Small intestine (tissue), 16 donors: ENCODE measurements around the gene IRS1. TPM values are rescaled to one million over a fixed set of nuclear protein-coding genes. Genes with fewer than 3 reads are reported as not detected.
"Not testable (repeated sequence)": the region's sequence is repeated elsewhere in the genome, so short reads cannot be mapped to it uniquely, and the experiment has no call there.

ENCODE experiments used
- DNase-seq, 2 donors: peaks; one replicate each; pipeline versions ENCODE4 v3.0.0 to v3.0.0-alpha.2; 2013
- FAIRE-seq: peaks from 2 replicates; lab custom pipeline; 2012; peaks lifted over from hg19 to GRCh38; lab: Jason Lieb, UNC
- H3K27ac ChIP-seq, 3 donors: one replicate each; pipeline ENCODE4 v1.5.1; 2013; ENCODE audit warnings: low read length in 2 of 3, mild to moderate bottlenecking in 2 of 3, control low read depth in 1 of 3, inconsistent platforms in 1 of 3, low read depth in 1 of 3, moderate library complexity in 1 of 3
- H3K27me3 ChIP-seq, 3 donors: one replicate each; pipeline ENCODE4 v1.6.1; 2013; ENCODE audit warnings: low read length in 3 of 3, inconsistent platforms in 1 of 3; ENCODE audit not compliant: control insufficient read depth in 3 of 3, insufficient read depth in 3 of 3
- H3K36me3 ChIP-seq, 3 donors: one replicate each; pipeline ENCODE4 v1.6.1; 2013; ENCODE audit warnings: low read length in 3 of 3, inconsistent platforms in 1 of 3, low read depth in 1 of 3, mild to moderate bottlenecking in 1 of 3, moderate library complexity in 1 of 3; ENCODE audit not compliant: control insufficient read depth in 3 of 3, insufficient read depth in 2 of 3
- H3K4me1 ChIP-seq, 3 donors: one replicate each; pipeline ENCODE4 v1.6.1; 2013; ENCODE audit warnings: low read length in 2 of 3, inconsistent platforms in 1 of 3, low read depth in 1 of 3, mild to moderate bottlenecking in 1 of 3, moderate library complexity in 1 of 3; ENCODE audit not compliant: control insufficient read depth in 3 of 3, insufficient read depth in 2 of 3
- H3K4me3 ChIP-seq, 3 donors: one replicate each; pipeline ENCODE4 v1.5.1; 2013; ENCODE audit warnings: low read length in 3 of 3, control low read depth in 1 of 3, inconsistent platforms in 1 of 3, low read depth in 1 of 3, mild to moderate bottlenecking in 1 of 3, moderate library complexity in 1 of 3
- H3K9me3 ChIP-seq, 2 donors: one replicate each; pipeline ENCODE4 v1.6.1; 2013; ENCODE audit warnings: low read depth in 1 of 2, low read length in 1 of 2; ENCODE audit not compliant: control insufficient read depth in 2 of 2, insufficient read depth in 1 of 2
- WGBS, 3 donors: extraction: QIAGEN DNeasy Blood & Tissue Kit; methylation state at CpG; one replicate each; pipeline ENCODE4 v1.1.7; 2013; 5-methylcytosine and 5-hydroxymethylcytosine counted together
- long read RNA-seq, 10 donors: transcript quantifications; one replicate each; lab custom pipeline, GENCODE V29; 2026
- polyA plus RNA-seq, 4 donors: library from polyadenylated mRNA; stranded (reverse) in 3 of 4; unstranded in 1 of 4; fragments of 200-250 nt in 3 of 4; fragments of 120-200 nt in 1 of 4; gene quantifications; one replicate each; pipeline versions ENCODE4 v1.2.1 to v1.2.3, GENCODE V29; 2013
- donor health status: healthy with polysubstance abuse.
- donor health status: control.
- donor health status: control.
- donor health status: Bipolar disorder and iron deficiency.
- donor health status: healthy.

Gene IRS1, protein sequence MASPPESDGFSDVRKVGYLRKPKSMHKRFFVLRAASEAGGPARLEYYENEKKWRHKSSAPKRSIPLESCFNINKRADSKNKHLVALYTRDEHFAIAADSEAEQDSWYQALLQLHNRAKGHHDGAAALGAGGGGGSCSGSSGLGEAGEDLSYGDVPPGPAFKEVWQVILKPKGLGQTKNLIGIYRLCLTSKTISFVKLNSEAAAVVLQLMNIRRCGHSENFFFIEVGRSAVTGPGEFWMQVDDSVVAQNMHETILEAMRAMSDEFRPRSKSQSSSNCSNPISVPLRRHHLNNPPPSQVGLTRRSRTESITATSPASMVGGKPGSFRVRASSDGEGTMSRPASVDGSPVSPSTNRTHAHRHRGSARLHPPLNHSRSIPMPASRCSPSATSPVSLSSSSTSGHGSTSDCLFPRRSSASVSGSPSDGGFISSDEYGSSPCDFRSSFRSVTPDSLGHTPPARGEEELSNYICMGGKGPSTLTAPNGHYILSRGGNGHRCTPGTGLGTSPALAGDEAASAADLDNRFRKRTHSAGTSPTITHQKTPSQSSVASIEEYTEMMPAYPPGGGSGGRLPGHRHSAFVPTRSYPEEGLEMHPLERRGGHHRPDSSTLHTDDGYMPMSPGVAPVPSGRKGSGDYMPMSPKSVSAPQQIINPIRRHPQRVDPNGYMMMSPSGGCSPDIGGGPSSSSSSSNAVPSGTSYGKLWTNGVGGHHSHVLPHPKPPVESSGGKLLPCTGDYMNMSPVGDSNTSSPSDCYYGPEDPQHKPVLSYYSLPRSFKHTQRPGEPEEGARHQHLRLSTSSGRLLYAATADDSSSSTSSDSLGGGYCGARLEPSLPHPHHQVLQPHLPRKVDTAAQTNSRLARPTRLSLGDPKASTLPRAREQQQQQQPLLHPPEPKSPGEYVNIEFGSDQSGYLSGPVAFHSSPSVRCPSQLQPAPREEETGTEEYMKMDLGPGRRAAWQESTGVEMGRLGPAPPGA (N-terminal part only)
- 10 to 100 TPM in 1 of 4 donors, 1 to 10 TPM in 3; 1.6 to 23.1 (median 5.2) TPM for polyA plus RNA-seq
- long read RNA-seq, donor 1: 0 reads
- long read RNA-seq, donor 2, full-length matches to known transcripts: 18 of 18 reads
- long read RNA-seq, donor 2, partial matches to known transcripts: 0 of 18 reads
- long read RNA-seq, donor 2, other reads (novel, unspliced or antisense): 0 of 18 reads
- long read RNA-seq, donor 3, full-length matches to known transcripts: 9 of 21 reads
- long read RNA-seq, donor 3, partial matches to known transcripts: 12 of 21 reads
- long read RNA-seq, donor 3, other reads (novel, unspliced or antisense): 0 of 21 reads
- long read RNA-seq, donor 4: 0 reads
- long read RNA-seq, donor 5, full-length matches to known transcripts: 5 of 5 reads
- long read RNA-seq, donor 5, partial matches to known transcripts: 0 of 5 reads
- long read RNA-seq, donor 5, other reads (novel, unspliced or antisense): 0 of 5 reads
- long read RNA-seq, donor 6, full-length matches to known transcripts: 20 of 25 reads
- long read RNA-seq, donor 6, partial matches to known transcripts: 5 of 25 reads
- long read RNA-seq, donor 6, other reads (novel, unspliced or antisense): 0 of 25 reads
- long read RNA-seq, donor 7: 0 reads
- long read RNA-seq, donor 8, full-length matches to known transcripts: 1 of 1 reads
- long read RNA-seq, donor 8, partial matches to known transcripts: 0 of 1 reads
- long read RNA-seq, donor 8, other reads (novel, unspliced or antisense): 0 of 1 reads
- long read RNA-seq, donor 9, full-length matches to known transcripts: 2 of 2 reads
- long read RNA-seq, donor 9, partial matches to known transcripts: 0 of 2 reads
- long read RNA-seq, donor 9, other reads (novel, unspliced or antisense): 0 of 2 reads
- long read RNA-seq, donor 10, full-length matches to known transcripts: 17 of 17 reads
- long read RNA-seq, donor 10, partial matches to known transcripts: 0 of 17 reads
- long read RNA-seq, donor 10, other reads (novel, unspliced or antisense): 0 of 17 reads

DNA sequence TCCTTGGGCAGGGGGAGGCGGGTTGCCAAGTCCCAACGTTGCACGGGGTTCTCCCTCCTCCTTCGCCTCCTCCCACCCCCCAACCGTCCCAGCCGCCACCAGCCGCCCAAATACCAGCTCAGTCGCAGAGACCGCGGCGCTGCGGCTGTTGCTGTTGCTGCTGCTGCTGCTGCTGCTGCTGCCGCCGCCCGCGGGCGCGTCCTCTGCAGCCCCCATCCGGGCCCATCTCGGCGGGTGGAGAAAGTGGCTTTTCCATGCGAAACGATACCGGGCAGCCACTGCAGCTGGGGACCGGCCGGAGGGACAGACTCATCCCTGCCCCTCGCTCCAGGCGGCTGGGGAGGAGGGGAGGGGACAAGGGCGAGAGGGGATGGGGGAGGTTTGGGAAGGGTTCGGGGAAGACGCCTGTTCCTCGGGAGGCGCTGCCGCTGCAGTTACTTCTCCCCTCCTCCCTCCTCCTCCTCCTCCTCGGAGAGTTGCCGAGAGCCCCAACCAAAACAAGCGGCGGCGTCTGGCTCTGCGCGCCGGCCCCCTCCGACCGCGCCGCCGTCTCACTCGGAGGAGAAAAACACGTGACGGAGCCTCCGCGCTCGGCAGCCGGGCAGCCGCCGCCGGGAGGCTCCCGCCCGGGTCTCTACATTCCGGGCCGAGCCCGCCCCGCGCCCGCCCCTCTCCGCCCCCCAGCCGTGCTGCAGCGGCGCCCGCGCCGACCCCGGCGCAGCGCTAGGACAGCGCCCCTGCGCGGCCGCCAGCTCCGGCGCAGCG lies at the start of gene IRS1:
TSS of gene IRS1 (minus strand) at position 610 of the 765 bp plus-strand sequence. CDS start 1,082 bp downstream, outside the sequence.
- H3K36me3 ChIP-seq: peaks cover 0 to 39% (median 0%) of the 10 kb centered on the region in 3 donors
- H3K4me1 ChIP-seq: peaks cover 0 to 38% (median 3%) of the 10 kb centered on the region in 3 donors
- FAIRE-seq (no peak), DNase-seq (peak; percentile 64 to 91)
- WGBS, 3 donors: 0 to 1% (median 0%) methylated on average over 41 to 82 of the region's 82 CpGs
- H3K27ac ChIP-seq: peak within 1 kb of the TSS; percentile 45 to 93 (median 87)
- no peaks in the 10 kb centered on the region for H3K27me3 ChIP-seq
- H3K9me3 ChIP-seq: peaks cover 0 to 6% of the 10 kb centered on the region in 2 donors
- peak within 1 kb of the TSS; percentile 65 to 83 (median 71) for H3K4me3 ChIP-seq

DNA sequence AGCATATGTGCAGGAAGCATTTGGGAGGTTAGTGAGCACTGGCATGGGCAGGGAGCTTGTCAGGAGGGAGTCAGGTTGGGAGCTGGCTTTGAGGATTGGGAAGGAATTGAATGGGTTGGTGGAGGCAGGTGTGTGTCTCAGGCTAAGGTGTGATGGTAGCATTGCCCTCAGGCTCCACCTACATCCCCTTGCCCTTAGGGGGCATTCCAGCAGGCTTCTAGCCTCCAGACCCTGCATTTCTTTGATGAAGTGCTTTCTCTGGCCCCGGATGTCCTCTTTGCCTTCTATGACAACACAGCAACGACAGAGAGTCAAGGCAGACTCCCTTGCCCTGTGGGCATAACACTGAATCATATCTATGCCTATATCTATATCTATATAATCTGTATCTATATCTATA lies 49.7 kb upstream of the IRS1 start:
- H3K9me3 ChIP-seq: no peaks in the 10 kb centered on the region
- no peak overlapping the region for H3K27ac ChIP-seq
- DNase-seq (no peak), FAIRE-seq (no peak)
- peaks cover 0 to 5% (median 3%) of the 10 kb centered on the region in 3 donors for H3K36me3 ChIP-seq
- no peaks in the 10 kb centered on the region for H3K27me3 ChIP-seq
- H3K4me3 ChIP-seq: no peak overlapping the region
- H3K4me1 ChIP-seq: peaks cover 0 to 4% (median 0%) of the 10 kb centered on the region in 3 donors
- WGBS, 3 donors: 88 to 94% (median 91%) methylated on average over 2 of the region's 2 CpGs

DNA sequence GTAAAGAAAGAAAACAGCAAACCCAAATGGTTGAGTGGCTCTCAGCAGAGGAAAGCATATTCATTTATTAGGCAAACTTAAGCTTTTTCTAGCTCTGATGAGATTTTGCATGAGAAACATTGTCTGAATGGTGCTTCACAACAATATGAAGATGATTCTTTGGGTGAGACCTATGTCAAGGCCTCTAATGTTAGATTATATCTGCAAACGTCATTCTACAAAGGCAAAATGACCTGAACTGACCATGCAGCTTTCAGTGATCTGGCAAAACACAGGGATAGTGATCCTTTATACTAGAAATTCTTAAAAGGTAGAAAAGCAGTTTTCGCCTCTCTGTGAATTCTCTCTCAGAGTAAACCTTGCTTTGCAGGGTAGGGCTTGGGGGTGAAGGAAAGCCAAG lies 47.9 kb upstream of the IRS1 start:
- H3K4me3 ChIP-seq: no peak overlapping the region
- DNase-seq: no peak
- no peak overlapping the region for H3K27ac ChIP-seq
- 90 to 95% (median 94%) methylated on average over 2 of the region's 2 CpGs for WGBS, 3 donors
- no peak for FAIRE-seq
- H3K27me3 ChIP-seq: no peaks in the 10 kb centered on the region
- H3K36me3 ChIP-seq: peaks cover 0 to 3% (median 3%) of the 10 kb centered on the region in 3 donors
- peaks cover 0 to 4% (median 0%) of the 10 kb centered on the region in 3 donors for H3K4me1 ChIP-seq
- H3K9me3 ChIP-seq: no peaks in the 10 kb centered on the region

DNA sequence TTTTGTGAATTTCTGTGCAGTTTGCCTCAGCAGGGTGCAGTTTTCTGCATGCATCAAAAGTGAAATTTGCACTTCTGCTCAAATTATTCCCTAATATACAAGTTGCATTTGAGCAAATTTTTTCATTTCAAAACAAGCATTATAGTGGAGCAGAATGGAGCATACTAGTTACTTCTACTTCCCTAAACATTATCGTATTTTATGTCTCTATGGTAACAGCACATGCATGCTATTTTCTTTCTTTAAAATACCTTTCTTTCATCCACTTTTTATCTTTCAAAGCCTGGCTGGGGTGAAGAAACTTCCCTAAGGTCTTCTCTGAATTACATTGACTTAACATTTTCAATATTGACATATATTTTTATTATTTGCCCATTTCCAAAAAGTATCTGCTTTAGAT lies 47.5 kb upstream of the IRS1 start:
- H3K4me3 ChIP-seq: no peak overlapping the region
- 78 to 88% (median 88%) methylated on average over 1 of the region's 1 CpG for WGBS, 3 donors
- no peak overlapping the region for H3K27ac ChIP-seq
- DNase-seq (no peak), FAIRE-seq (no peak)
- H3K9me3 ChIP-seq: no peaks in the 10 kb centered on the region
- H3K27me3 ChIP-seq: no peaks in the 10 kb centered on the region
- peaks cover 0 to 3% (median 0%) of the 10 kb centered on the region in 3 donors for H3K36me3 ChIP-seq
- peaks cover 0 to 4% (median 0%) of the 10 kb centered on the region in 3 donors for H3K4me1 ChIP-seq

DNA sequence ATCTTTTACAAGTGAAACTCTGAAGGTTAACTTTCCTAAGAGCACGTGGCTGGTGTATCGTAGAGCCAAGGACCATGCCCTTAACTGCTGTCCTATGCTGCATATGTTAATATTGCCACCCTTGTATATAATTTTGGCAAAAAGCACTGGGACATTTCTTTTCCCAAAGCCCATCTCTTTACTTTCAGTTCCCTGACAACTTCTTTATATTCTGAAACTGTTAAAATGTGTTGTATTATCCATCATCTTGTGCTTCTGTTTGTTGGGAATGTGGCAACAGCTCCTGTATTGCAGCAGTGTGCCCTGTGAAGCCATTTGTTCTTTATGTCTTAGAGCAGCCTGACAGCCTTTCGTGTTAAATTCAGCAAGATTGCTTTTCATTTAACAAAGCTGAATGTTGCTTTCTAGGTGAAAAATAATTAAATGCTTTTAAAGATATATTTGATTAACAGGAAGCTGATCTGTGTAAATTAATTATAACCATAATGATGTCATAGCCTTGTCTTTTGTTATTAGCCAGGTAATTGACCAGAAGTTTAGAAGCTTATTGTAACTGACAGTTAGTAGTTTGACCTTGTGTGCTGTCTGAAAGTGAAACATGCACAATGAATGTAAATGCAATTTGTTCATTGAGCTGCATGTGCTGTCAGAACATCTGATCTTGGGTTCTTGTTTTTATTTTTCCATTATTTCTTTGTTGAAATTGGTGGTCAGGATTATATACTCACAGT lies 45.9 kb upstream of the IRS1 start:
- DNase-seq (peak; percentile 45 to 60), FAIRE-seq (peak; percentile 80)
- 16 to 59% (median 34%) methylated on average over 3 of the region's 3 CpGs for WGBS, 3 donors

DNA sequence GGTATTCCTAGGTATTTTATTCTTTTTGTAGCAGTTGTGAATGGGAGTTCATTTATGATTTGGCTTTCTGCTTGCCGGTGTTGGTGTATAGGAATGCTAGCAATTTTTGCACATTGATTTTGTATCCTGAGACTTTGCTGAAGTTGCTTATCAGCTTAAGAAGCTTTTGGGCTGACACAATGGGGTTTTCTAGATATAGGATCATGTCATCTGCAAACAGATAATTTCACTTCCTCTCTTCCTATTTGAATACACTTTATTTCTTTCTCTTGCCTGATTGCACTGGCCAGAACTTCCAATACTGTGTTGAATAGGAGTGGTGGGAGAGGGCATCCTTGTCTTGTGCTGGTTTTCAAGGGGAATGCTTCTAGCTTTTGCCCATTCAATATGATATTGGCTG lies 43.4 kb upstream of the IRS1 start:
- H3K9me3 ChIP-seq, H3K27me3 ChIP-seq, DNase-seq, H3K4me3 ChIP-seq, H3K36me3 ChIP-seq, FAIRE-seq, H3K27ac ChIP-seq: not testable (repeated sequence)
- WGBS, 3 donors: 89 to 96% (median 95%) methylated on average over 1 of the region's 1 CpG
- H3K4me1 ChIP-seq: peaks cover 0 to 11% (median 4%) of the 10 kb centered on the region in 3 donors

More for the DNA sequence above, 45.9 kb upstream of the IRS1 start:
- peaks cover 0 to 4% (median 0%) of the 10 kb centered on the region in 3 donors for H3K4me1 ChIP-seq
- peak overlapping the region in 2 of 3 donors; percentile 39 to 56 for H3K27ac ChIP-seq
- no peaks in the 10 kb centered on the region for H3K27me3 ChIP-seq
- no peak overlapping the region for H3K4me3 ChIP-seq
- peaks cover 0 to 3% (median 0%) of the 10 kb centered on the region in 3 donors for H3K36me3 ChIP-seq
- no peaks in the 10 kb centered on the region for H3K9me3 ChIP-seq
